ENCODE results near the gene COX6B2. TPM values are rescaled to one million over a fixed set of nuclear protein-coding genes. Genes with fewer than 3 reads are reported as not detected.

Gene COX6B2
- total and polyA plus RNA-seq, 2 of the 13 experiments (the other 11 are each of a cell fraction or from before 2014, with no cell fraction given) = 0.21 TPM; not detected in 1

DNA sequence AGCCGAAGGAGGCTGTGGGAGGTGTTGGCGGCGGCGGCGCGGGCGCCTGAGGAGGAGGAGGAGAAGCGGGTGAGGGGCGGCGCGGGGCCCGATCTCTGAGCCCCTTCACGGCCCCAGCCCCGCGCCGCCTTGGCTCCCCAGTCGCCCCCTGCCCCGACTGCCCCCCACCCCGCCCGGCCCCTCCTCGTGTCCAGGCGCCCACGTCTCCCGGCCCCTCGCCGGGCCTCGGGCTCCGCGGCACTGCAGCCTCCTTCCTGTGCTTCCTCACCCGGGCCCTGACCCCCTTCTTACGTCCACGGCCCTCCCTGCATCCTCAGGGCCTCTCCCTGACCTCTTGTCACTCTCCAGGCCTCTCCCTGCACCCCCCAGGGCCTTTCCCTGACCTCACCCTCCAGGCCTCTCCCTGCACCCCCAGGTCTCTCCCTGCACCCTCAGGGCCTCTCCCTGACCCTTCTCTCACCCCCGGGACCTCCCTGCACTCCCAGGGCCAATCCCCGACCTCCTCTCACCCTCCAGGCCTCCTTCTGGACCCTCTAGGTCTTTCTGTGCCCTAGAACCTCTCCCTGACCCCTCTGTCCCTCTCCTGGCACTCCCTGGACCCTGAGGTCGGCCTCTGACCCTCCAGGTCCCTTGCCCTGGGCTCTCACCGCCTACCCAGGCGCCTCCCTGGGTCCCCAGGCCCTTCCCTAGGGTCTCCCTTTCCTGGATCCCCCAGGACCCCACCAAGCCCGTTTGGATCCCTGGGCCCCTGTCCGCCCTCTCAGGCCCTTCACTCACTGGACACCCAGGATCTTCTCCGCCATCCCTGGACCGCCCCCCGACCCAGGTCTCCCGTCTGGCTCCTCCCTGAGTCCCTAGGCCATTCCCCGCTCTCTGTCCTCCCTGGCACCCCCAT lies 14.4 kb downstream of the COX6B2 start (continued):
- TF ChIP-seq DNMT1 (CRISPR knock-in tag; IDR thresholded peaks at IDR 0.05) (no peak), GABPB1 (CRISPR knock-in tag; IDR thresholded peaks at IDR 0.05) (no peak), ZNF205 (CRISPR knock-in tag; IDR thresholded peaks at IDR 0.05) (no peak), NRL (CRISPR knock-in tag; IDR thresholded peaks at IDR 0.05; ENCODE audit: borderline replicate concordance) (0 out of 2 replicates have a peak, but pooled peaks have one; percentile 21), YEATS2 (CRISPR knock-in tag; IDR thresholded peaks at IDR 0.05; ENCODE audit: borderline replicate concordance) (no peak), FOXA1 (IDR thresholded peaks at IDR 0.05) (no peak), FOXA1 (CRISPR knock-in tag; IDR thresholded peaks at IDR 0.05) (no peak), ZNF777 (CRISPR knock-in tag; IDR thresholded peaks at IDR 0.05) (no peak; the same call in 1 of the 2 replicates), KDM1A (CRISPR knock-in tag; IDR thresholded peaks at IDR 0.05) (no peak), SOX13 (IDR thresholded peaks at IDR 0.05) (no peak), SOX13 (CRISPR knock-in tag; conservative IDR thresholded peaks at IDR 0.05 in 1 of 2, IDR thresholded peaks at IDR 0.05 in 1 of 2) (no peak), PHF8 (CRISPR knock-in tag; IDR thresholded peaks at IDR 0.05) (peak; percentile 26; the same call in 1 of the 2 replicates), ZNF607 (CRISPR knock-in tag; IDR thresholded peaks at IDR 0.05; ENCODE audit: borderline replicate concordance) (no peak), SAP130 (CRISPR knock-in tag; IDR thresholded peaks at IDR 0.05; ENCODE audit: low read depth) (0 out of 2 replicates have a peak, but pooled peaks have one; percentile 13), NCOA1 (CRISPR knock-in tag; IDR thresholded peaks at IDR 0.05) (peak; percentile 74; the same call in 1 of the 2 replicates), CREB1 (IDR thresholded peaks at IDR 0.05) (no peak), CREB1 (CRISPR knock-in tag; IDR thresholded peaks at IDR 0.05) (no peak), POLR2A (IDR thresholded peaks at IDR 0.05; ENCODE audit: insufficient read depth in 1 of 2, low read depth in 2 of 2, low read length in 2 of 2) (peak; percentile 56 to 75; a peak in 3 of 4 replicates), ZFX (CRISPR knock-in tag; IDR thresholded peaks at IDR 0.05; ENCODE audit: low read depth) (peak; percentile 45)
- TF ChIP-seq, protein P1, sequence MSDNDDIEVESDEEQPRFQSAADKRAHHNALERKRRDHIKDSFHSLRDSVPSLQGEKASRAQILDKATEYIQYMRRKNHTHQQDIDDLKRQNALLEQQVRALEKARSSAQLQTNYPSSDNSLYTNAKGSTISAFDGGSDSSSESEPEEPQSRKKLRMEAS (IDR thresholded peaks at IDR 0.05) = 0 out of 2 replicates have a peak, but pooled peaks have one; percentile 1
- TF ChIP-seq, protein P2, sequence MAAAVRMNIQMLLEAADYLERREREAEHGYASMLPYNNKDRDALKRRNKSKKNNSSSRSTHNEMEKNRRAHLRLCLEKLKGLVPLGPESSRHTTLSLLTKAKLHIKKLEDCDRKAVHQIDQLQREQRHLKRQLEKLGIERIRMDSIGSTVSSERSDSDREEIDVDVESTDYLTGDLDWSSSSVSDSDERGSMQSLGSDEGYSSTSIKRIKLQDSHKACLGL (CRISPR knock-in tag; IDR thresholded peaks at IDR 0.05) = peak; percentile 62; the same call in 1 of the 2 replicates
- TF ChIP-seq, protein P3, sequence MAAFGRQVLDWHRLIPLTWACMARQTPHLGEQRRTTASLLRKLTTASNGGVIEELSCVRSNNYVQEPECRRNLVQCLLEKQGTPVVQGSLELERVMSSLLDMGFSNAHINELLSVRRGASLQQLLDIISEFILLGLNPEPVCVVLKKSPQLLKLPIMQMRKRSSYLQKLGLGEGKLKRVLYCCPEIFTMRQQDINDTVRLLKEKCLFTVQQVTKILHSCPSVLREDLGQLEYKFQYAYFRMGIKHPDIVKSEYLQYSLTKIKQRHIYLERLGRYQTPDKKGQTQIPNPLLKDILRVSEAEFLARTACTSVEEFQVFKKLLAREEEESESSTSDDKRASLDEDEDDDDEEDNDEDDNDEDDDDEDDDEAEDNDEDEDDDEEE (CRISPR knock-in tag; IDR thresholded peaks at IDR 0.05) = 0 out of 2 replicates have a peak, but pooled peaks have one; percentile 19
- TF ChIP-seq, protein P4, sequence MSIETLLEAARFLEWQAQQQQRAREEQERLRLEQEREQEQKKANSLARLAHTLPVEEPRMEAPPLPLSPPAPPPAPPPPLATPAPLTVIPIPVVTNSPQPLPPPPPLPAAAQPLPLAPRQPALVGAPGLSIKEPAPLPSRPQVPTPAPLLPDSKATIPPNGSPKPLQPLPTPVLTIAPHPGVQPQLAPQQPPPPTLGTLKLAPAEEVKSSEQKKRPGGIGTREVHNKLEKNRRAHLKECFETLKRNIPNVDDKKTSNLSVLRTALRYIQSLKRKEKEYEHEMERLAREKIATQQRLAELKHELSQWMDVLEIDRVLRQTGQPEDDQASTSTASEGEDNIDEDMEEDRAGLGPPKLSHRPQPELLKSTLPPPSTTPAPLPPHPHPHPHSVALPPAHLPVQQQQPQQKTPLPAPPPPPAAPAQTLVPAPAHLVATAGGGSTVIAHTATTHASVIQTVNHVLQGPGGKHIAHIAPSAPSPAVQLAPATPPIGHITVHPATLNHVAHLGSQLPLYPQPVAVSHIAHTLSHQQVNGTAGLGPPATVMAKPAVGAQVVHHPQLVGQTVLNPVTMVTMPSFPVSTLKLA (IDR thresholded peaks at IDR 0.05) = no peak

All from HepG2 (cell line).